ENCODE results near the gene SUOX. TPM values are rescaled to one million over a fixed set of nuclear protein-coding genes. Genes with fewer than 3 reads are reported as not detected.
"Not testable (repeated sequence)": the region's sequence is repeated elsewhere in the genome, so short reads cannot be mapped to it uniquely, and the experiment has no call there.

The SUOX gene
- total RNA-seq, 1 donor from 2014 or later = 58.5 TPM

GRCh38 chr12:56020423-56021184 is 23.5 kb downstream of the SUOX start, which contains the start of gene IKZF4:
Gene IKZF4 (plus strand): TSS chr12:56021043. CDS start chr12:56021494, 451 bp downstream.
- DNase-seq (ENCODE audit: low spot score) = peak; percentile 68

DNA sequence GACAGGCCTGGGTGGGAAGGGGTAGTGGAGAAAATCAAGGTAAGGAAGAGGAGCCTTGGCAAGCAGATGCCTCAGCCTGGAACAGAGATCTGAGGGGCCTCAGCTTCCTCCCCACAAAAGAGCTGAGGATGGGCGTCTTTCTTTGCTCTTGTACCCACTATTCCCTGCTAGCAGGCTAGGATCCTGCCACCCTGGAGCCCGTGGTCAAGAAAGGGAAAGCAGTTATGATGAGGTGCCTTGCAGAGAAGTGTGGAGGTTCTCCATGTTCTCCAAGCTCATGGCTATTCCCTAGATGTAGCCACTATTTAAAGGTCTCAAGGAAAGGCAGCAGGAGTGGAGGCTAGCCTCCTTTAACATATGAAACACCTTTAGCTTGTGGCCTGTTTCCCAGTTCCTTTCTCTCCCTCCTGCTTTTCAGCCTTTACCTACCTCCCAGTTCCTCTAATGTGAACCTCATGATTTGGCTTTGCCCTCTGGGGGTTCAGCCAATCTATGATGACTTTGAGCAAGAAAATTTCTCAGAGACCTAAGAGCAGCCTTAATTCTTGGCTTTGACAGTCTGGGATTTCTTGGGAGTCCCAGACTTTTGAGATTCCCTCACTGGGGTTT is 24.9 kb downstream of the SUOX start:
- no peak for DNase-seq (ENCODE audit: low spot score)

- DNase-seq (ENCODE audit: low spot score) = no peak
Measured at GRCh38 chr12:56028511-56029165, 31.6 kb downstream of the SUOX start.

GRCh38 chr12:56029166-56029519 is 32.1 kb downstream of the SUOX start:
- DNase-seq (ENCODE audit: low spot score) = no peak

DNA sequence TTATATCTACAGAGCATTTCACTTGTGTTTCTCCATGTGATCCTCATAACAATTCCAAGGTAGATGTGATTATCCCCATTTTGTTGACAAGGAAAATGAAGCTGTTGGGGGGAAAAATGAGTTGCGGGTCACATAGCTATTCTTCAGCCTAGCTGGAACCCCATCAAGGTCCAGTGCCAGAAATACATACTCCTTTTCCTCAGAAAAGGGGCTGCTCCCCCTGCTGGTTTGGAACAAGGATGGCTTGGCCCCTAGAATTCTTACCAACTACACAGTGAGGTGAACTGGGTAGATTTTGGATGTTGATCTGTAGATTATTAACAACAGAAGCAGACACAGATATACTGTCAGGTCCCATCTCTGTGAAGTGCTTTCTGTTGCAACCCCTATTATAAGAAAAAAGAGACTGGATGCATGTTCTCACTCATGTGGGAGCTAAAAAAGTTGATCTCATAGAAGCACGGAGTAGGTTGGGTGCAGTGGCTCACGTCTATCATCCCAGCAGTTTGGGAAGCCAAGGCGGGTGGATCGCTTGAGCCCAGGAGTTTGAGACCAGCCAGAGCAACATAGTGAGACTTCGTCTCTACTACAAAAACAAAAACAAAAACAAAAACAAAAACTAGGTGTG is 32.7 kb downstream of the SUOX start:
- no peak for DNase-seq (ENCODE audit: low spot score)

GRCh38 chr12:56031987-56032386 is 34.9 kb downstream of the SUOX start:
- DNase-seq (ENCODE audit: low spot score) = no peak

GRCh38 chr12:56034586-56035332 is 37.7 kb downstream of the SUOX start:
- no peak for DNase-seq (ENCODE audit: low spot score)

- no peak for DNase-seq (ENCODE audit: low spot score)
Measured at GRCh38 chr12:56037161-56037560, 40.1 kb downstream of the SUOX start.

DNA sequence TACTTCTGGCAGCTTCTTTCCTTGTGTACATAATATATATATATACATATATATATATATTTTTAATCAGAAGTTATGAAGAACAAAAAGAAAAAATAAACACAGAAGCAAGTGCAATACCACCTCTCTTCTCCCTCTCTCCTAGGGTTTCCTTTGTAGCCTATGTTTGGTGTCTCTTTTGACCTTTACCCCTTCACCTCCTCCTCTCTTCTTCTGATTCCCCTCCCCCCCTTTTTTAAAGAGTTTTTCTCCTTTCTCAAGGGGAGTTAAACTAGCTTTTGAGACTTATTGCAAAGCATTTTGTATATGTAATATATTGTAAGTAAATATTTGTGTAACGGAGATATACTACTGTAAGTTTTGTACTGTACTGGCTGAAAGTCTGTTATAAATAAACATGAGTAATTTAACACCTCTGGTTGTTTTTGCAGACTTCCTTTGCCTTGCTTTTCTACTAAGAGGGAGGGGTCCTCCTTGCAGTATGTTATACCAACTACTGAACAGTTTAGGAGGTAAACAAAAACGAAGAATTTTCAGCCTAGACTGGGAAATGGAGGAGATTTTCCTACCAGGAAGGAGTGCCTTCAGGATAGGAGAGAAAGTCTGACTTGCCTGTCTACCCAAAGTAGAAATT is 41.1 kb downstream of the SUOX start:
- no peak for DNase-seq (ENCODE audit: low spot score)

GRCh38 chr12:56040151-56040550 is 43.1 kb downstream of the SUOX start:
- DNase-seq (ENCODE audit: low spot score) = no peak

- no peak for DNase-seq (ENCODE audit: low spot score)
Measured at GRCh38 chr12:56040963-56041551, 44.0 kb downstream of the SUOX start.

DNA sequence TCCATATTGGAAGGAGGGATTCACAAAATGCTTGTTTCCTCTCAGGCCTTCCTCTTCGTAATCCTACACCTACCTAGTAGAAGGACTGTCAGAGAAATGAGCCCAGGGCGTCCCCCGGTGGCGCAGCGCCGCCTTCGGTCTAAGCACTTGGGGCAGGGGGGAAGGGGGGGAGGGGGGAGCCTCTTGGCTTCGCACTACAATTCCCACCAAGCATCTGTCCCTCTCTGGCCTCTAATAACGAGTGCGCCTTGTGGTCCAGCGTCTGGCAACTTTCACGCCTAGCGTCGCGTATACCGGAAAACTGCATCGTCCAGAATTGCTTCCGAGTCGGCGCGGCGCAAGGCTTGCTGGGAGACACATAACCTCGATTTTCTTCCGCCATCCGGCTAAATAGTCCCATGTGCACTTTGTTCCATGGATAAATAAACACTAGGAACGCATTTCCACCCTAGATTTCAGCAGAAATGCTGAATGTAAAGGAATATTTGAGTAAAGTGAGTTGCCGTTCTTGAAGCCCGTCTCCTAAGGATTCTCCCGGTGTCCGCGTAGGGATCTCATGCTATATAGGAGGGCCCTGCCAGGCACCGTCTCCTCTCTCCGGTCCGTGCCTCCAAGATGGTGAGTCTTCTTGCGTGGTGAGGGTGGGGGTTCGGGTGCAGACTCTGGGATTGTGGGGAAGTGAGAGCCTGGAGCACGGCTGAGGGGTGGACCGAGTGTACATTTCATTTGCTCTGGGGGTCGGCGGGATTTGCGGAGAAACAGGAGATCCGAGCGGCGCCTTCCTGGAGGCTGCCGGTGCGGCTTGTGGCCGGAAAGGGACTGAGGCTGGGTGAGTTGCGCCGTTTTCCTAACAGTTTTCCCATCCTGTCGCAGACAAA is 44.7 kb downstream of the SUOX start, which contains the start of gene RPS26:
Gene RPS26, plus strand, starts transcription at position 367 of the 878 bp plus-strand sequence. Its CDS starts 249 bp downstream, at position 616.
- DNase-seq (ENCODE audit: low spot score) = peak; percentile 98

DNA sequence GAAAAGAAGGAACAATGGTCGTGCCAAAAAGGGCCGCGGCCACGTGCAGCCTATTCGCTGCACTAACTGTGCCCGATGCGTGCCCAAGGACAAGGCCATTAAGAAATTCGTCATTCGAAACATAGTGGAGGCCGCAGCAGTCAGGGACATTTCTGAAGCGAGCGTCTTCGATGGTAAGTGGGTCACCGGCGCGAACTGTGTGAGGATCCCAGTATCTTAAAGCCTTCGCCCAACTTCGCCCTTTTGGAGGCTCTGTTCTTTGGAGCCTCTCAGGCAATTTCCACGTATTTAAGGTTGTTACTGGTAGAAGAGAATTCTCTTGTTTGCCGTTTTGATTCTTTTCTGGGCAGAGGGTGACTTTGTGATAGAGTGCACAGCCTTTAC is 45.3 kb downstream of the SUOX start:
- DNase-seq (ENCODE audit: low spot score) = not testable (repeated sequence)

DNA sequence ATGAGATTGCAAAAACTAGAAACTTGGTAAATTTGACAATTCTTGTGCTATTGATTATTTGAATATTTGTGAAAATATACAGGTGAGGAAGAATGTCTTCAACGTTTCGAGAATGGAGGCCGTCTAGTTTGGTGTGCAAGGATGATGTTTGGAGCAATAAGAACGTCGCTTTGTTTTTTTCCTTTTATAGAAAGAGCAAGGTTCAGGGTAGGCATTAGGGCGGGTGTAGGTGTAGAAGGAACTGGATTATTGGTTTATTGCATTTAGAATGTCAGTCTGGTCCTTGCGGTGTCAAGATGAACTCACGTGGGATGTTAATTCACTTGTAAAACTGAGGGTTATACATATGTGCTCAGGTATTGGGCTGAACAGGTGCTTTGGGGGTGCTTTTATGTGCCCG is 45.8 kb downstream of the SUOX start:
- no peak for DNase-seq (ENCODE audit: low spot score)

DNA sequence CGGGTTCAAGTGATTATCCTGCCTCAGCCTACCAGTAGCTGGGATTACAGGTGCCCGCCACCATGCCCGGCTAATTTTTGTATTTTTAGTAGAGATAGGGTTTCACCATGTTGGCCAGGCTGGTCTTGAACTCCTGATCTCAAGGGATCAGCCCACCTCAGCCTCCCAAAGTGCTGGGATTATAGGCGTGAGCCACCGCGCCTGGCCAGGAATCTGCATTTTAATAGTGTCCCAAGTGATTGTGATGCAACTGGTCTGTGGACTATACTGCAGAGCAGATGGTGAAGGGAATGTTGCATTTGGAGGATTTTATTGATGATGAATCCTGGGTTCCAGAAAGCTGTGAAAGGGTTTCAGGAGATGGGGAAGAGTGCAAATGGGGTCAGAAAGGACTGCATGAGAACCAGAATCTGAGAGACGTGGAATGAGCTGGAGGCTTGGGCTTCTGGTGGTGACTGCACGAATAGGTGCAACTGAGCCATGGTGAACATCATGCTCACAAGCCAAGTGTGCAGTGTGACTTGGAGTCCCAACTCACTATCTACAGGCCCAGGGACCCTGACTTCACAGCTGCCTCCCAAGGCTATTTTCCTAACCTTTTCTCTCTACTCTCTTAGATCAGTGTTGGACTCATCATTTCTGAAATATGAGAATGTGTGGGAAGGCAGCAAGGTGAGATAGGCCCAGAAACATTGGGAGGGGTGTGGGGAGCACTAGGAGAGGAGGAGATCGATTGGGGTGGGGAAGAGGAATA is 49.1 kb downstream of the SUOX start:
- DNase-seq (ENCODE audit: low spot score) = no peak

GRCh38 chr12:56053407-56053893 is 56.4 kb downstream of the SUOX start:
- no peak for DNase-seq (ENCODE audit: low spot score)

Measured in ureter (tissue), 1 donor.